Measurements from ENCODE around the gene RPUSD1.

The RPUSD1 gene

DNA sequence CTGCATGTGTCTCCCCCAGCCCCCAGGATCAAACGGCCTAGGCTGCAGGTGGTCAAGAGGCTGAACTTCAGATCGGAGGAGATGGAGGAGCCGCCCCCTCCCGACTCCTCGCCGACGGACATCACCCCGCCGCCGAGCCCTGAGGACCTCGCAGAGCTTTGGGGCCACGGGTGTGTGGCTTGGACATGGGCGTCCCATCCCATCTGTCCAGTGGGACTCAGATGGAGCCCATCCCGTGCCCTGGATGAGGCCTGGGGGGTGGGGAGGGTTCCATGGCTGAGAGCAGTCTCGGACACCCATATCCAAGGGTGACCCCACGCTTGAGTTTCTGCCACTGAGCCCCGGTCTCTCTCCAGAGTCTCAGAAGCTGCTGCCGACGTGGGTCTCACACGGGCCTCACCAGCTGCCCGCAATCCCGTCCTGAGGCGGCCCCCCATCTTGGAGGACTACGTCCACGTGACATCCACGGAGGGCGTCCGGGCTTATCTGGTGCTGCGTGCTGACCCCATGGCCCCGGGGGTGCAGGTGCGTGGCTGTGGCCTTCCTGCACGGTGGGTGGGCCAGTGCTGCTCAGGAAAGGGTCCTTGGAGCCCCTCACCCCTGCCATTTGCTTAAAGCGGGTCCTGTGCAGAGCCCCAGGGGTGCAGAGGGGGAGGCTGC lies 1.1 kb upstream of the RPUSD1 start:
- H3K4me3 ChIP-seq (ENCODE audit: control insufficient read depth in 1 of 7, extremely low read depth in 1 of 7, insufficient read depth in 4 of 7, low read depth in 2 of 7, low read length in 6 of 7): peak overlapping the region in 6 of 7 experiments; percentile 66 to 86 (median 73)
- peak overlapping the region in 1 of 2 experiments; percentile 61 for H3K27ac ChIP-seq (ENCODE audit: insufficient read depth in 1 of 2, low read depth in 1 of 2, low read length in 2 of 2, poor library complexity in 1 of 2, severe bottlenecking in 2 of 2)
- H3K36me3 ChIP-seq (ENCODE audit: control insufficient read depth in 4 of 4, insufficient read depth in 4 of 4, low read length in 3 of 4): peaks cover 5 to 66% (median 33%) of the 10 kb centered on the region in 4 experiments
- H3K27me3 ChIP-seq (replicated peaks in 2 of 5; ENCODE audit: control insufficient read depth in 4 of 5, insufficient read depth in 5 of 5, low read length in 4 of 5): no peaks in the 10 kb centered on the region
- no peak for DNase-seq
- 85% methylated on average over 19 of the region's 33 CpGs for WGBS (ENCODE audit: insufficient coverage)
- ChIA-PET CTCF (interaction anchor here (1.9 to 8.1 kb wide), 2 partner anchors 70 to 78 kb away, joined by 5 to 104 read pairs; no protein-coding TSS in a partner anchor), POLR2A (no interaction called here)
- H3K9me3 ChIP-seq (ENCODE audit: control extremely low read depth in 1 of 5, control insufficient read depth in 4 of 5, insufficient read depth in 2 of 5, low read depth in 1 of 5, low read length in 4 of 5): no peaks in the 10 kb centered on the region
- H3K4me1 ChIP-seq (ENCODE audit: control extremely low read depth in 1 of 4, control insufficient read depth in 4 of 4, insufficient read depth in 4 of 4, low read length in 3 of 4): peaks cover 0 to 27% (median 22%) of the 10 kb centered on the region in 4 experiments

DNA sequence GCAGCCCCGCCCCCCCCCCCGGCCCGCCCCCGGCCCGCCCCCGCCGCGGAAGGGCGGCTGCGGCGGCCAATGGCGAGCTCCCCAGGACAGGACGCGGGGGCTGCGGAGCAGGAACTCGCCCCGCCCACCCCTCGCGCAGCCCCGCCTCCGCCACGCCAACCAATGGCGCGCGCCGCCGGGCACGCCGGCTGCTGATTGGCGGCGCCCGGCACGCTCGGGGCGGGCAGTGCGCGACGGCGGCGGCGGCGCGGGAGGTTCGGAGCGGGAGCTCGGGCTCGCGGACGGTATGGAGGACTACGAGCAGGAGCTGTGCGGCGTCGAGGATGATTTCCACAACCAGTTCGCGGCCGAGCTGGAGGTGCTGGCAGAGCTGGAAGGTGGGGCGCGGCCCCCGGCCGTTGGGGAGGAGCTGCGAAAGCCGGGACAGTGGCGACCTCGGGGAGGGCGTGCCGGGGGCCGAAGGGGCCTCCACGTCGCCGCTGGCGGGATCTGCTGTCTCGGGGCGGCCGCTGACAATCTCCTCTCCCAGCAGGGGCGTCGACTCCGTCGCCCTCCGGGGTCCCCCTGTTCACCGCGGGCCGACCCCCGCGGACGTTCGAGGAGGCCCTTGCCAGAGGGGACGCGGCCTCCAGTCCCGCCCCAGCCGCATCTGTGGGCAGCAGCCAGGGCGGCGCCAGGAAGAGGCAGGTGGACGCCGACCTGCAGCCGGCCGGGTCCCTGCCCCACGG lies 382 bp upstream of the RPUSD1 start, which contains the start of gene CHTF18:
Gene CHTF18 (plus strand): TSS at position 222 of the 728 bp plus-strand sequence. CDS start 65 bp downstream, at position 287.
- H3K36me3 ChIP-seq (ENCODE audit: control insufficient read depth in 4 of 4, insufficient read depth in 4 of 4, low read length in 3 of 4): peaks cover 5 to 60% (median 31%) of the 10 kb centered on the region in 4 experiments
- peak within 1 kb of the TSS; percentile 69 to 97 (median 84) for H3K4me3 ChIP-seq (ENCODE audit: control insufficient read depth in 1 of 7, extremely low read depth in 1 of 7, insufficient read depth in 4 of 7, low read depth in 2 of 7, low read length in 6 of 7)
- peak within 1 kb of the TSS; percentile 46 to 80 for H3K27ac ChIP-seq (ENCODE audit: insufficient read depth in 1 of 2, low read depth in 1 of 2, low read length in 2 of 2, poor library complexity in 1 of 2, severe bottlenecking in 2 of 2)
- under 1% methylated on average over 79 of the region's 97 CpGs for WGBS (ENCODE audit: insufficient coverage)
- H3K4me1 ChIP-seq (ENCODE audit: control extremely low read depth in 1 of 4, control insufficient read depth in 4 of 4, insufficient read depth in 4 of 4, low read length in 3 of 4): peaks cover 0 to 27% (median 22%) of the 10 kb centered on the region in 4 experiments
- no peaks in the 10 kb centered on the region for H3K9me3 ChIP-seq (ENCODE audit: control extremely low read depth in 1 of 5, control insufficient read depth in 4 of 5, insufficient read depth in 2 of 5, low read depth in 1 of 5, low read length in 4 of 5)
- CTCF ChIA-PET: interaction anchor here (1.0 to 8.1 kb wide), 5 partner anchors 41 to 77 kb away, joined by 3 to 104 read pairs (median 5); partner anchors contain the start of genes ANTKMT and METRN
- POLR2A ChIA-PET: interaction anchor here (0.6 kb wide), 1 partner anchor 66 kb away, joined by 6 read pairs; no protein-coding TSS in a partner anchor
- no peaks in the 10 kb centered on the region for H3K27me3 ChIP-seq (replicated peaks in 2 of 5; ENCODE audit: control insufficient read depth in 4 of 5, insufficient read depth in 5 of 5, low read length in 4 of 5)
- peak; percentile 89 to 96 (median 95) for DNase-seq

DNA sequence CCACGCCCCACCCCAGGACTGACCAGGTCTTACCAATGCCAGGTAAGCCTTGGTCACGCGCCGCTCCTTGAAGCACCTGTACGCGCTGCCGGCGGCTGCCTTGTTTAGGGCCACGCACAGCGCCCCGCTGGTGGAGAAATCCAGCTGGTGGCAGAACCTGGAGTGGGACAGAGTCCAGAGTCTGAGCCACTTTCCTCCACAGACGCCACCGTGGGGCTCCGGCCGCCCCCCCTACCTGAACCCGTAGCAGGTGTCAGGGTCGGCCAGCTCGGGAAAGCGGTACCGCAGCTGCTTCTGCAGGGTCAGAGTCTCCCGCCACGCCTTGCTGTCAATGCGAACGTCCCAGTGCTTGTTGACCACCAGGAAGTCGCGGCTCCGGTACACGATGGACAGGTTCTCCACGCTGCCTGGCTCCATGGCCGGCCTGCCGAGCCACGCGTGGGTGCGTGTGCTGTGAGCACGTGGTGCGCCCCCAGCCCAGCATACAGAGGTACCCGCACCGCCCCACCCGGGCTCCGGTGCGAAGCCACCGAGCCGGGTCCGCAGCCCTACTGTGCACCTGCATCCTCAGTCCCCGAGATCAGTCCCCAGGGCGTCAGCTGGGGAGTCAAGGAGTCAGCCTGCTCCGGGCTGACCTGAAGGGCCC lies 737 bp downstream of the RPUSD1 start:
- H3K36me3 ChIP-seq (ENCODE audit: control insufficient read depth in 4 of 4, insufficient read depth in 4 of 4, low read length in 3 of 4): peaks cover 5 to 49% (median 26%) of the 10 kb centered on the region in 4 experiments
- POLR2A ChIA-PET: no interaction called here
- H3K27me3 ChIP-seq (replicated peaks in 2 of 5; ENCODE audit: control insufficient read depth in 4 of 5, insufficient read depth in 5 of 5, low read length in 4 of 5): peaks cover 0 to 2% (median 0%) of the 10 kb centered on the region in 5 experiments
- peaks cover 0 to 27% (median 22%) of the 10 kb centered on the region in 4 experiments for H3K4me1 ChIP-seq (ENCODE audit: control extremely low read depth in 1 of 4, control insufficient read depth in 4 of 4, insufficient read depth in 4 of 4, low read length in 3 of 4)
- peak overlapping the region; percentile 46 to 80 for H3K27ac ChIP-seq (ENCODE audit: insufficient read depth in 1 of 2, low read depth in 1 of 2, low read length in 2 of 2, poor library complexity in 1 of 2, severe bottlenecking in 2 of 2)
- WGBS (ENCODE audit: insufficient coverage): 45% methylated on average over 41 of the region's 47 CpGs
- CTCF ChIA-PET: interaction anchor here (1.0 to 8.1 kb wide), 6 partner anchors 40 to 76 kb away, joined by 3 to 104 read pairs (median 6); partner anchors contain the start of genes ANTKMT and METRN
- no peaks in the 10 kb centered on the region for H3K9me3 ChIP-seq (ENCODE audit: control extremely low read depth in 1 of 5, control insufficient read depth in 4 of 5, insufficient read depth in 2 of 5, low read depth in 1 of 5, low read length in 4 of 5)
- H3K4me3 ChIP-seq (ENCODE audit: control insufficient read depth in 1 of 7, extremely low read depth in 1 of 7, insufficient read depth in 4 of 7, low read depth in 2 of 7, low read length in 6 of 7): peak overlapping the region; percentile 69 to 97 (median 84)
- no peak for DNase-seq

DNA sequence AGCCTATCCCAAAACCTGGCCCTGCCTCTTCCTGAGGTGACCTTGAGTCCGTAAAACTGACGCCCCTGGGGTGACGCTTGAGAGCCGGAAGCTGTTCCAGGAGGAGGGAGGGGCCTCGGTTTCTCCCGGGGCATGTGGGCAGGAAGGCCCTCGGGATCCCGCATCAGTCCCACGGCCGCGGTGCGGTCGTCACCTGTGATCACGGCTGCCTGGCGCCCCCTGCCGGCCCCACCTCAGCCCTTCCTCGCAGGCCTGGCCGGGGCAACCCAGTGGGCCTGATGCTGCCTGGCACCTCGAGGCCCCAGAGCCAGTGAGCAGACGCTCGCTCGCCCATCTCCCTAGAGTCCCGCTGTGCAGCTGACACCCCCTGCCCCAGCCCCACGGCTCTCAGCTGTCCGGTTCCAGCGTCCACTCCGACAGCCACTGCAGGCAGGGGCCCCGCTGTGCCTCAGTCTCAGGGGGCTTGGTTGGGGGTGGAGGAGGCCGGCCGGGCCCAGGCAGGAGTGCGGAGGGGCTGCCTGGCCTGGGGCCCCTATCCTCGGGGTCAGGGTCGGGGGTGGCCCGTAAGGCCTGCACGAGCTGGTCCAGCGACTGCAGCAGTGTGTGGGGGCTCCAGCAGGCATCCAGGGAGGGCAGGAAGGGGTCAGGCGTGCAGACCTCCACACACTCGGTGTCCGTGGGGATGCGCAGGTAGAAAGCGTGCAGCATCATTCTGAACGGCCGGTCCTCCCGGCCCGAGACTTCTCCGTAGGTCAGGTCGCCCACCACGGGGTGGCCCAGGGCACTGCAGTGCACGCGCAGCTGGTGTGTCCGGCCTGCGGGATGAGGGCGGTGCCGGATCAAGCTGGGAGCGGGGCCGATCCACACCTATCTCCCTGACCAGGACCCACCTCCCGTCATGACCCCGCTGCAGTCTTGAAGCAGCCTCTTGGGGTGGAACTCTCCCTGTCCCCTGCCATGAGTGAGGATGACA lies 2.3 kb downstream of the RPUSD1 start:
- Histone ChIP-seq H3K4me3 (ENCODE audit: control insufficient read depth in 1 of 7, extremely low read depth in 1 of 7, insufficient read depth in 4 of 7, low read depth in 2 of 7, low read length in 6 of 7) (no peak overlapping the region), H3K9me3 (ENCODE audit: control extremely low read depth in 1 of 5, control insufficient read depth in 4 of 5, insufficient read depth in 2 of 5, low read depth in 1 of 5, low read length in 4 of 5) (no peaks in the 10 kb centered on the region), H3K27me3 (replicated peaks in 2 of 5; ENCODE audit: control insufficient read depth in 4 of 5, insufficient read depth in 5 of 5, low read length in 4 of 5) (peaks cover 0 to 7% (median 0%) of the 10 kb centered on the region in 5 experiments), H3K27ac (ENCODE audit: insufficient read depth in 1 of 2, low read depth in 1 of 2, low read length in 2 of 2, poor library complexity in 1 of 2, severe bottlenecking in 2 of 2) (no peak overlapping the region), H3K36me3 (ENCODE audit: control insufficient read depth in 4 of 4, insufficient read depth in 4 of 4, low read length in 3 of 4) (peaks cover 4 to 34% (median 17%) of the 10 kb centered on the region in 4 experiments), H3K4me1 (ENCODE audit: control extremely low read depth in 1 of 4, control insufficient read depth in 4 of 4, insufficient read depth in 4 of 4, low read length in 3 of 4) (peaks cover 0 to 32% (median 25%) of the 10 kb centered on the region in 4 experiments)
- WGBS (ENCODE audit: insufficient coverage): 70% methylated on average over 51 of the region's 58 CpGs
- POLR2A ChIA-PET: no interaction called here
- DNase-seq: peak; percentile 64 to 71 (median 66)
- CTCF ChIA-PET: interaction anchor here (0.7 to 8.1 kb wide), 15 partner anchors 10 to 74 kb away, joined by 3 to 104 read pairs (median 4); partner anchors contain the start of gene METRN

DNA sequence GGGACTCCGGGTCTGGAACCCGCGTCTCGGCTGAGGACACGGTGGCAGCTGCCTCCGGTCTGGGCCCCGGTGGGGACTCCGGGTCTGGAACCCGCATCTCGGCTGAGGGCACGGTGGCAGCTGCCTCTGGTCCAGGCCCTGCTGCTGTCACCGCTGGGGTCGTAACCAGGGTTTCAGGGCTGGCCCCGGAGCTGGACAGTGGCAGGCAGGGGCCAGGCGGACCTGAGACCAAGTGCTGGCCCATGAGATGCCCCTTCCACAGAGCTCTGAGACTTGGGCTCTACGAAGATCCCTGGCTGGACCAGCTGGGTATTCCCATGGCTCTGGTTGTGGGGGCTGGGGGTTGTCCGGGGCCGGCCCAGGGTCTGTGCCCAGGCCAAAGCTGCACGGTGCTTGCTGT lies 3.8 kb downstream of the RPUSD1 start:
- 93% methylated on average over 19 of the region's 19 CpGs for WGBS (ENCODE audit: insufficient coverage)
- no peak overlapping the region for H3K27ac ChIP-seq (ENCODE audit: insufficient read depth in 1 of 2, low read depth in 1 of 2, low read length in 2 of 2, poor library complexity in 1 of 2, severe bottlenecking in 2 of 2)
- peaks cover 0 to 31% (median 23%) of the 10 kb centered on the region in 4 experiments for H3K4me1 ChIP-seq (ENCODE audit: control extremely low read depth in 1 of 4, control insufficient read depth in 4 of 4, insufficient read depth in 4 of 4, low read length in 3 of 4)
- no peak for DNase-seq
- H3K36me3 ChIP-seq (ENCODE audit: control insufficient read depth in 4 of 4, insufficient read depth in 4 of 4, low read length in 3 of 4): peaks cover 0 to 22% (median 10%) of the 10 kb centered on the region in 4 experiments
- peaks cover 0 to 10% (median 0%) of the 10 kb centered on the region in 5 experiments for H3K27me3 ChIP-seq (replicated peaks in 2 of 5; ENCODE audit: control insufficient read depth in 4 of 5, insufficient read depth in 5 of 5, low read length in 4 of 5)
- no peaks in the 10 kb centered on the region for H3K9me3 ChIP-seq (ENCODE audit: control extremely low read depth in 1 of 5, control insufficient read depth in 4 of 5, insufficient read depth in 2 of 5, low read depth in 1 of 5, low read length in 4 of 5)
- CTCF ChIA-PET: interaction anchor here (0.9 to 8.1 kb wide), 15 partner anchors 12 to 76 kb away, joined by 3 to 104 read pairs (median 8); partner anchors contain the start of gene METRN
- no peak overlapping the region for H3K4me3 ChIP-seq (ENCODE audit: control insufficient read depth in 1 of 7, extremely low read depth in 1 of 7, insufficient read depth in 4 of 7, low read depth in 2 of 7, low read length in 6 of 7)
- POLR2A ChIA-PET: no interaction called here

Data from common myeloid progenitor, CD34-positive (primary cell).